GM21515 (cell line): ENCODE data around the gene C3orf70.
"Not testable (repeated sequence)": the region's sequence is repeated elsewhere in the genome, so short reads cannot be mapped to it uniquely, and the experiment has no call there.

Experiments used
- ATAC-seq: cut with Tn5 transposase; IDR thresholded peaks from one replicate; pipeline ENCODE4 v1.9.1; 2021; ENCODE audit not compliant: unreplicated experiment

The C3orf70 gene

GRCh38 chr3:185151101-185151963 lies 1.5 kb downstream of the C3orf70 start:
- no peak for ATAC-seq

- ATAC-seq, result no peak
Observed at GRCh38 chr3:185150561-185150960, 2.3 kb downstream of the C3orf70 start.

- no peak for ATAC-seq
Observed at GRCh38 chr3:185149591-185149990, 3.3 kb downstream of the C3orf70 start.

- no peak for ATAC-seq
Observed at GRCh38 chr3:185145511-185145910, 7.3 kb downstream of the C3orf70 start.

- no peak for ATAC-seq
Observed at GRCh38 chr3:185144784-185145183, 8.1 kb downstream of the C3orf70 start.

GRCh38 chr3:185137821-185138220 lies 15.0 kb downstream of the C3orf70 start:
- no peak for ATAC-seq

- ATAC-seq, result no peak
Observed at GRCh38 chr3:185134509-185134908, 18.4 kb downstream of the C3orf70 start.

- ATAC-seq, result no peak
Observed at GRCh38 chr3:185131602-185132256, 21.1 kb downstream of the C3orf70 start.

GRCh38 chr3:185129083-185129482 lies 23.8 kb downstream of the C3orf70 start:
- no peak for ATAC-seq

- ATAC-seq, result no peak
Observed at GRCh38 chr3:185126201-185126600, 26.7 kb downstream of the C3orf70 start.

- ATAC-seq, result no peak
Observed at GRCh38 chr3:185120126-185120525, 32.7 kb downstream of the C3orf70 start.

- no peak for ATAC-seq
Observed at GRCh38 chr3:185115371-185115770, 37.5 kb downstream of the C3orf70 start.

- no peak for ATAC-seq
Observed at GRCh38 chr3:185114756-185115155, 38.1 kb downstream of the C3orf70 start.

GRCh38 chr3:185112186-185112585 lies 40.7 kb downstream of the C3orf70 start:
- ATAC-seq, result no peak

GRCh38 chr3:185109012-185109411 lies 43.8 kb downstream of the C3orf70 start:
- not testable (repeated sequence) for ATAC-seq

- ATAC-seq, result not testable (repeated sequence)
Observed at GRCh38 chr3:185106256-185106890, 46.5 kb downstream of the C3orf70 start.

- ATAC-seq, result no peak
Observed at GRCh38 chr3:185103359-185104127, 49.3 kb downstream of the C3orf70 start.

GRCh38 chr3:185094697-185095096 lies 58.2 kb downstream of the C3orf70 start:
- no peak for ATAC-seq

- ATAC-seq, result no peak
Observed at GRCh38 chr3:185093116-185093515, 59.7 kb downstream of the C3orf70 start.

GRCh38 chr3:185090811-185091210 lies 62.0 kb downstream of the C3orf70 start:
- ATAC-seq, result no peak

GRCh38 chr3:185089751-185090150 lies 63.1 kb downstream of the C3orf70 start:
- no peak for ATAC-seq
